Measurements from ENCODE around the gene ANXA2.

- TF ChIP-seq, protein P1, sequence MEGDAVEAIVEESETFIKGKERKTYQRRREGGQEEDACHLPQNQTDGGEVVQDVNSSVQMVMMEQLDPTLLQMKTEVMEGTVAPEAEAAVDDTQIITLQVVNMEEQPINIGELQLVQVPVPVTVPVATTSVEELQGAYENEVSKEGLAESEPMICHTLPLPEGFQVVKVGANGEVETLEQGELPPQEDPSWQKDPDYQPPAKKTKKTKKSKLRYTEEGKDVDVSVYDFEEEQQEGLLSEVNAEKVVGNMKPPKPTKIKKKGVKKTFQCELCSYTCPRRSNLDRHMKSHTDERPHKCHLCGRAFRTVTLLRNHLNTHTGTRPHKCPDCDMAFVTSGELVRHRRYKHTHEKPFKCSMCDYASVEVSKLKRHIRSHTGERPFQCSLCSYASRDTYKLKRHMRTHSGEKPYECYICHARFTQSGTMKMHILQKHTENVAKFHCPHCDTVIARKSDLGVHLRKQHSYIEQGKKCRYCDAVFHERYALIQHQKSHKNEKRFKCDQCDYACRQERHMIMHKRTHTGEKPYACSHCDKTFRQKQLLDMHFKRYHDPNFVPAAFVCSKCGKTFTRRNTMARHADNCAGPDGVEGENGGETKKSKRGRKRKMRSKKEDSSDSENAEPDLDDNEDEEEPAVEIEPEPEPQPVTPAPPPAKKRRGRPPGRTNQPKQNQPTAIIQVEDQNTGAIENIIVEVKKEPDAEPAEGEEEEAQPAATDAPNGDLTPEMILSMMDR (IDR thresholded peaks at IDR 0.05) = no peak
- peak; percentile 49 for TF ChIP-seq POLR2AphosphoS5 (IDR thresholded peaks at IDR 0.05; ENCODE audit: low read depth, low read length)
- TF ChIP-seq, protein P2, sequence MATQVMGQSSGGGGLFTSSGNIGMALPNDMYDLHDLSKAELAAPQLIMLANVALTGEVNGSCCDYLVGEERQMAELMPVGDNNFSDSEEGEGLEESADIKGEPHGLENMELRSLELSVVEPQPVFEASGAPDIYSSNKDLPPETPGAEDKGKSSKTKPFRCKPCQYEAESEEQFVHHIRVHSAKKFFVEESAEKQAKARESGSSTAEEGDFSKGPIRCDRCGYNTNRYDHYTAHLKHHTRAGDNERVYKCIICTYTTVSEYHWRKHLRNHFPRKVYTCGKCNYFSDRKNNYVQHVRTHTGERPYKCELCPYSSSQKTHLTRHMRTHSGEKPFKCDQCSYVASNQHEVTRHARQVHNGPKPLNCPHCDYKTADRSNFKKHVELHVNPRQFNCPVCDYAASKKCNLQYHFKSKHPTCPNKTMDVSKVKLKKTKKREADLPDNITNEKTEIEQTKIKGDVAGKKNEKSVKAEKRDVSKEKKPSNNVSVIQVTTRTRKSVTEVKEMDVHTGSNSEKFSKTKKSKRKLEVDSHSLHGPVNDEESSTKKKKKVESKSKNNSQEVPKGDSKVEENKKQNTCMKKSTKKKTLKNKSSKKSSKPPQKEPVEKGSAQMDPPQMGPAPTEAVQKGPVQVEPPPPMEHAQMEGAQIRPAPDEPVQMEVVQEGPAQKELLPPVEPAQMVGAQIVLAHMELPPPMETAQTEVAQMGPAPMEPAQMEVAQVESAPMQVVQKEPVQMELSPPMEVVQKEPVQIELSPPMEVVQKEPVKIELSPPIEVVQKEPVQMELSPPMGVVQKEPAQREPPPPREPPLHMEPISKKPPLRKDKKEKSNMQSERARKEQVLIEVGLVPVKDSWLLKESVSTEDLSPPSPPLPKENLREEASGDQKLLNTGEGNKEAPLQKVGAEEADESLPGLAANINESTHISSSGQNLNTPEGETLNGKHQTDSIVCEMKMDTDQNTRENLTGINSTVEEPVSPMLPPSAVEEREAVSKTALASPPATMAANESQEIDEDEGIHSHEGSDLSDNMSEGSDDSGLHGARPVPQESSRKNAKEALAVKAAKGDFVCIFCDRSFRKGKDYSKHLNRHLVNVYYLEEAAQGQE (IDR thresholded peaks at IDR 0.05; ENCODE audit: insufficient read depth in 1 of 2, low read depth in 2 of 2, low read length in 1 of 2) = no peak
Measured at GRCh38 chr15:60390871-60391501, 6.8 kb downstream of the ANXA2 start.

All from Panc1 (cell line).